Fibroblast of gingiva (primary cell): ENCODE measurements around the gene BPIFB4.

Source experiments
- DNase-seq: peaks from one replicate; pipeline ENCODE4 v3.0.0-alpha.2; 2011; ENCODE audit warnings: low read depth

BPIFB4 gene

DNA sequence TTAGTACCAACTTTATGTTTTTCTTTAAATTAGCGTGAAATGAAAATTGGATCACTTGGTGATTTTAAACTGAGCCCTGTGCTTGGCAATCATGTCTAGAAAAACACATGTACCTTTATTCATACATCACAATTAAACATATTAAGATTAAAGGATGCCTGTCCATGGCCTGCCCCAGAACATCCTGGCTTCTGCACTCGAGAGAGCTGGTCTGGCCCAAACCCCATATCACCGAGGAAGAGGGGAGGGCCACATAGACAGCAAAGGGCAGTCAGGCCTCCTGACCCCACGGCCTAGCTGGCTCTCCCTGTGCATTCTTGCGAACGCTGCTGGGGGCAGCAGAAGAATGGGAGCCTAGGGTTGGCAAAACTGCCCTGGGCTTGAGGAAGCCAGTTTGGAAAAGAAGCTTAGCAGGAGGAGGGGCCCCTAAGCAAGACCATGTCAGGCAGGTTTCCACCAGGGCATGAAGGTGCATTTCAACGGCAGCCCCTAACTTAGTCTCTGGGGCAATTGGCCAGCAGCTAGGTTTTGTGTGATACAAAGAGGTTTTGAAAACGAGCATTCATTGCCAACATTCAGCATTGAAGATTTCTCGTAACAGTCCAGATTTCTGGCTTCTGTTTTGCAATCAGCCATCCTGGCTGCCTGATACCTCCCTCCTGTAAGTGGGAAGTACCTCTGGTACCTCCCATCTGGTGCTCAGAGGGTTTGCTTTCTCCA lies 17.2 kb upstream of the BPIFB4 start:
- no peak for DNase-seq

DNA sequence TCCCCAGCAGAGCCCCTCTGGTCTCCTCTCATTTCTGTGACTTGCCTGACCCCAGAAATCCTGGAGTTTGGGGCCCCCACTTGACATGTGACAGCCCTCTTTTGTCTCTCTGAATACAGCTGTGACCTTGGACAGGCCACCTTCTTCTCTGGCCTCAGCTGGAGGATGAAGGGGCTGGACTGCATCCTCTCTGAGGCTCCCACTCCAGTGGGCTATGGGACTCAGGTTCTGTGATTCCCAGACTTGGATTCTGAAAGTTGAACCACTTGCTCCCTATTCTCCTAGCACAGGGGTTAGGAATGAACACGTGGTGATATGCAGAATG lies 16.7 kb upstream of the BPIFB4 start:
- no peak for DNase-seq

DNA sequence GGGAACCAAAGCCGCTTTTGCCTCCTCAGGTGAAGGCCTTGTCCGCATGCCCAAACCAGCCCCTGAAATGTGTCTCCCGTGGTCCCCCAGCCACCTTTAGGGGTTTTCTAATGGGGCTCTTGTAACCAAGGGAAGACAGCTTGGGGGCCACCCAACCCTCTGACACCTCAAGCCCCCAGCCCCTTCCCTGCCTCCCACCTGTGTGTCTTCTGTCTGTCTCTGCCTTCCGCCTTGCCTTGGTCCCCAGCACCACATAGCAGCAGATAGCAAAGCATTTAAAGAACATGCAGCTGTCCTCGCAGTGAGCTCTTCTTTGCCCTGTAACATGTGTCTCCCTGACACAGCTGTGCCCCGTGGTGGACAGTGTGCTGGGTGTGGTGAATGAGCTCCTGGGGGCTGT lies 16.2 kb upstream of the BPIFB4 start:
- DNase-seq, result no peak

DNA sequence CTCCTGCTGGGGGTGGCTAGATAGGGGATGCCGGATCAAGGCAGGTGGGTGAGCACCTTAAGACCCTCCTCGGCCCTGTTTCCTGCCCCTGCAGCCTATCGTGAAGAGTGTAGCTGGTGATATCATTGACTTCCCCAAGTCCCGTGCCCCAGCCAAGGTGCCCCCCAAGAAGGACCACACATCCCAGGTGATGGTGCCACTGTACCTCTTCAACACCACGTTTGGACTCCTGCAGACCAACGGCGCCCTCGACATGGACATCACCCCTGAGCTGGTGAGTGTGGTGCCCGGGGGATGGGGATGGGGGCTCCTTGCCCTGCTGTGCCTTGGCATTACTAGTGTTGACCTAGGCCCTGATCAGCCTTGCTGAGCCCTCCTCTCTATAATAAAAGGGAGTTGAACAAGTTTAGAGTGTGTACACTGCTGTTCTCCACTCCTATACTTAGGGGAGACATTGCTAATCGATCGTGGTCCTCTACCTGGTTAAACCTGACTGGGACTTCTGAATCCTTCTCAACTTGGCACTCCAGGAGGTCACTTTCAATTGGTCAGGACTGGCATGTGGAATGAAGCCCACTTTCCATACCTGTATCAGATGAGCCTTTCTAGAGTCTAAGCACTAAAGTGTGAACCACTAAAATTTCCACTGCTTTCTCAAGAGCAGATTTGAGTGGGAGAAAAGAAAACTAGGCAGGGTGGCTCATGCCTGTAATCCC lies 14.7 kb upstream of the BPIFB4 start:
- DNase-seq, result no peak

DNA sequence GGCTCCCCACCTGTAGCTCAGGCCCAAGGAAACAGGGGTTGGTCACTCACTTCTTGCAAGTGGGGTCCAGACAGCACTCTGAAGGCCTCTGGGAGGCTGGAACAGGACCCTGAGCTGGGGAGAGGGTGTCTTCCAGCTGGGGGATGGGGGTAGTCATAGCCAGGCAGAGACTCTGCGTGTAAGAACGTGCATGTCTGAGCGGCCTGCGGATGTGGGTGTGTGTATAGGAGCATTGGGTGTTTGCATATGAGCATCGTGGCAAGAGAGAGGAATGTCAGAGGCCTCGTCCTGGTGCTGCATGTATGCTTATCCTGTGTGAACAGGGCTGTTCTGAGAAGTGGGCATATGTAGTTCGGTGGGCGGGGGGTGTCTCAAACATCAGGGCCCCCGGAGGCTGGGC lies 13.7 kb upstream of the BPIFB4 start:
- DNase-seq, result no peak

DNA sequence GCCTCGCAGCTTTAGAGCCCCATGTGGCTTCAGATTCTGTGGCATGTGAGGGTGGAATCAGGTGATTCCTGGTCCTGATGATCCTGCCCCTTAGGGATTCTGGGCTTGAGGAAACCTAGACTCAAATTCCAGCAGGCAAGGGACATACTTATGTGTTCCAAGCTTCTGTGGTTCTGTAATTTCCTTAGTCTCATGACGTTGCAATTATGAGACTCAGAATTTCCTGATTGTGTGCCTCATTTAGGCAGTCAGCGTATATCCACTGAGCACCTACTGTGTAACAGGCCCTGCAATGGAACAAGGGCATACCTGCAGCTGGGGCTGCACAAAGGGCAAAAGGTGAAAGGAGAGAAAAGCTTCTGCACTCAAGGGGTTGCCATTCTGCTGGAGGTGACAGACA lies 11.6 kb upstream of the BPIFB4 start:
- no peak for DNase-seq

DNA sequence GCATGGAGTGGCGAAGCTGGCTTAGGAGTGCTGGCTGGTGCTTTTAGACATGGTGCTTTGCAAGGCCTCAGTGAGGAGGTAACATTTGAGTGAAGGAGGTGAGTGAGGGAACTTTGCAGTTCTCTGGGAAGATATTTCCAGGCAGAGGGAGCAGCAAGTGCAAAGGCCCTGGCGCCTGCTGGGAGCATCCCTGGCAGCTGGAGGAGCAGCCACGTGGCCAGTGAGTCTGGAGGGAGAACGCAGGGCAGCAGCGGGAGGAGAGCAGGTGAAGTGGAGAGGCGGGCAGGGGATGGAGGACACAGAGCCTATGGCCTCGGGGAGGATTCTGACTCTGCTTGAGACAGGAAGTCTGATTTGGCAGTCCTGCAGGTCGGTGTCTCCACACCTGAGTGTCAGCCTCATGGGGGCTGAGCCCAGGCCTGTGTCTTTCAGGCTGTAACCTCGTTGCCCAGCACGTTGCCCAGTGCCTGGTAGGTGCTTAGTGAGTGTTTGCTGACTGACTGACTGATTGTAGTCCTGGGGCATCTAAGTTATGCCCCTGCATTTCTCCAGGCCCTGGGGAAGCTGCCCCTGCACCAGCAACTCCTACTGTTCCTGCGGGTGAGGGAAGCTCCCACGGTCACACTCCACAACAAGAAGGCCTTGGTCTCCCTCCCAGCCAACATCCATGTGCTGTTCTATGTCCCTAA lies 11.0 kb upstream of the BPIFB4 start:
- DNase-seq, result no peak

DNA sequence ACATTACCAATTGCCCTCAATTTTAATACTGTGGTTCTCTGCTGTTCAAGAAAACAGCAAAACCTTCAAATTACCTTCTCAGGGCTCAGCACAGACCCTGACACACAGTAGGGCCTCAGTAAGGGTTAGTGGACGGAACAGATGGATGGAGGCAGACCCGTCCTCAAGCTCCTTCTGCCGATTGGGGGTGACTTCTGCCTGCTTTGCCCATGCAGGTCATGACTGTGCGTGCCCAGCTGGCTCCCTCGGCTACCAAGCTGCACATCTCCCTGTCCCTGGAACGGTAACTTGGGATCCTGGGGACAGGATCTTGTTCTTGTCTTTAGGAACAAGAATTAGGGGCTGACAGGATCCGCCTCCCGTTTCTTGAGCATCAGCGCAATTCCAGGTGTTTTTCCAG lies 9.8 kb upstream of the BPIFB4 start:
- no peak for DNase-seq

DNA sequence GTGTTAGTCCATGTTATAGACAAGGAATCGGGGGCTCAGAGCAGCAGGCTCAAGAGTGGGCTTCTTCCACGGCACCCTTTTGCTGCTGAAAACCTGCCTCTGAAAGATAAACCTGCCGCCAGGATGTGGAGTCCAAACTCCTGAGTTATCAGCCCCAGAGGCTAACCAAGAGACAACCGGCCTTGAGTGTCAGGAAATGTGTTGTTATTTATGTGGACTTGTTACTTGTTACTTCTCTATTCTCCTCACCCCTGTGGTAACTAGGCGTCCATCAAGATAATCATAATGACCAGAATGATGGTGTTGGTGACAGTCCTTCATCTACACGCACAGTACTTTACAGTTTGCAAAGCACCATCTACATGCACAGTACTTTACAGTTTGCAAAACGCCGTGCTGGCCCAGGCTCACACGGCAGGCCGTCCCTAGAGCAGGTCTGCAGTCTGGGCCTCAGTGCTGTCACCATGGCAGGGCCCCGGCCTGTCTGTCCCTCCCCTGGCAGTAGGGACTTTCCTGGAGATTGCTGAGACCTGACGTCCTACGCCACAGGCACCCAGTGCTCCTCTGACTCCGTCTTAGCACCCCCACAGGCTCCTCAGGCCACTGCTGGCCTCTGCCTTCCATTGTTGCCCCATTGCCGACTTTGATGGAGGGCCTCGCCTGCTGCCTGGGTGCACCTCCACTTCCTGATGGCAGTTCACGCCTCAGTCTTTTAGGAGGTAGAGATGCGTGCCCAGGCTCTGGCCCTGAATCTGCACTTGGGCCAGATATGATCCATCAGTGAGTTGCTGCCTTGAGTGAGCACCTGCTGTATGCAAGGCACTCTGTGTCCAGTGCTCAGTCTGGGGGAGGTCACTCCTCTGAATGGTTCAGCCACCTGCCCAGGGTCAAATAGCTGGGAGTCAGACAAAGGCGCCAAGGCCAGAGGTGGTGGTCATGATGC lies 9.1 kb upstream of the BPIFB4 start:
- no peak for DNase-seq

DNA sequence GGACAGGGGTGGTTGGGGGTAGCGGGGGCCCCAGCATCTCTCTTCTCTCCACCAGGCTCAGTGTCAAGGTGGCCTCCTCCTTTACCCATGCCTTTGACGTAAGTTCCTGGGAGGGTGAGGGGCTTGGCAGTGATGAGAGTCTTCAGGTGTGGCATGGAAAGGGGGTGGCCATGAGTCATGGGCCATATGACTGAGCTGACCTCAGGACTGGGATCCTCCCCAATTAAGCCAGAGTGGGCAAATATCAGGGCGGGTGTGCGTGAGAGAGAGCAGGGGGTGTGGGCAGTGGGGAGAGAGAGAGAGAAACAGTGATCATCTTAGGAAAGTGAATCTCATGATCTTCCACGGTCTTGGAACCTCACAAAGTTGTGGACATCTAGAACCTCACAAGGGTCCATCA lies 8.2 kb upstream of the BPIFB4 start:
- no peak for DNase-seq

DNA sequence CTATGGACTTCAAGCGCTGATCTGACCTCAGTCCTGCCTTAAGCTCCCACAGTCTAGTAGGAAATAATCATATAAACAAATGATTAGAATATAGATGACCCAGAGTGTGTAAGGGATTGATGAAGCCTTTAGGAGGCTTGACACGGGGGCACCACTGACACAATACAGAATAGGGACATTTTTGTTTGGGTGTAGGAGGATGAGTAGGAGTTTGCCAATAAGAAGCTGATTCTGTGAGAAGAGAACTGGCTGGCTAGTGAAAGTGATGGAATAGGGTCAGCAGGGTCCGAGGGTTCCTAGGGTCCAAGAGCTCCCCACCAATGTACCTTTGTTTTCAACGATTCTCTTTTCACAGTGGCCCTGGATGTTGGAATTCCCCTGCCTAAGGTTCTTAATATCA lies 7.1 kb upstream of the BPIFB4 start:
- no peak for DNase-seq

DNA sequence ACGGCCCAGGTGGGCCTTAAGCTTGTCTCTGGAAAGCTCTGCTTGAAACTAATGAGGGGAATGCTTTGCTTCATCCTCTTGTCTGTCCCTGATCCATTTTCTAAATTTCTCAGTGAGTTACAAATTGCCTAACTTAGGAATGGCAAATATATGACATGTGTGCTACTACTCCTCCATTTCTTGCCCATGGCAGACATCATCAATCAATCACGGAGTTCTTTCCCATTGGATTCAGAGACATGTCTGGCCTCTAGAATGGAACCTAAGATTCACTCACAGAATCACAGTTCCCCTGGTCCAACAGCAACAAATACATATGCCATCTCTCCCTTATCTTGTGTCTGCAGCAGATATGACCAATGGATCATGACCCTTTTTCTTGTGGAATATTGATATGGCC lies 6.6 kb upstream of the BPIFB4 start:
- no peak for DNase-seq

DNA sequence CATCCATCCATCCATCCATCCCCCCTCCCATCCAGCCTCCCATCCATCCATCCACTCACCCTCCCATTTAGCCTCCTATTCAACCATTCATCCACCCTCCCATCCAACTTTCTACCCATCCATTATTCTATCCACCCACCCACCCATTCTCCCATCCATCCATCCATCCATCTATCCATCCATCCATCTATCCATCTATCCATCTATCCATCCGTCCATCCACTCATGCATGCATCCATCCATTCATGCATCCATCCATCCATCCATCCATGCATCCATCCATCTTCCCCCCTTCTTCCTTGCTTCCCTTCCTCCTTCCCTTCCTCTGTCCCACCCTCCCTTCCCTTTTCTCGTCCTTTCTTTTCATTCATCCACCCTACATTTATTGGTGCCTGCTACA lies 4.8 kb upstream of the BPIFB4 start:
- DNase-seq, result no peak

DNA sequence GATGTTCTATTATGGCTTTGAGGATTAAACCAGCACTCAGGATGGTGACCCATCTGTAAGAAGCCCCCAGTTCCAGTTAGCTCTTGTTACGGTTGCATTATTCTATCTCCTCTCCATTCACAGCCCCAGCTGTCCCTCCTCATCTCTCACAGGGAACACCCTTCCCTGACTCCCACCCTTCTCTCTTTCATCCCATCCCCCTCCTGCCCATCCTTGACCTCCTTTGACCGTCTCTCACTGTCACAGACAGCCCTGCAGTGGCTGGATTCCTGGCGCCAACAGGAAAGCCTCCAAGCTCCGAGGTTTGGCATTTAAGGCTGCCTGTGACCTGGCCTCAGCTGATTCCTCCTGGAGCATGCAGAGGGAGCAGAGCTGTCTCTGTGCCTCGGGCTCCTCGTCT lies 4.2 kb upstream of the BPIFB4 start:
- no peak for DNase-seq

DNA sequence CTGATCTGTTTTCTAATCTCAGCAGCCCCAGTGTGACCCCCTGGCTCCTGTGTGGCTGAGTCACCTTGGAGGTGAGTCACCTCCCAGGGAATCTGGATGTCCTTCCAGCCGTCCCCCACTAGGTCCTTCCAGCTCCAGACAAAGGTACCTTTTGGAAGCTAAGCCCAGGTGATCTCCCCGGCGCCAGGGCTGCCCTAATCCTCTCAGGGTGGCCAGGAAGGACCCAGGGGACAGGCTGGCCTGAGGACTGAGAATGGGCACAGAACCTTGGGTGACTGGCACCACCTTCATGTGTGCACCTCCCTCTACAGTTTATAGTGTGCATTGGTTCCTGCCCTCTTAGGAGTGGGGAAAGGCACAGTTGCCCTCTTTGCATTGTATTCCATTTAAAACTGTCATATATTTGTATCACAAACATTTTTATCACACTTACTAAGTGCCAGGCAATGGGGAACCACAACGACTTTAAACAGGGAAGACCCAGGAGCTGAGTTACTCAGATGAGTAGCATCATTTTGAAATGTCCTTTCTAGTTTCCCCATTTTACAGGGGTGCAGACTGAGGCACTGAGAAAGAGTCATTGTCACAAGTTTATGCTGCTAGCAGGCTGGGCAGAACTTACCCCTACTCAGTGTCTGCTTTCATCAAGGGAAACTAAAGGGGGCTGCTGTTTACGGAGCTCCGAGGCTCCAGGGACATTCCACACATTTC lies 2.6 kb upstream of the BPIFB4 start:
- DNase-seq, result no peak

DNA sequence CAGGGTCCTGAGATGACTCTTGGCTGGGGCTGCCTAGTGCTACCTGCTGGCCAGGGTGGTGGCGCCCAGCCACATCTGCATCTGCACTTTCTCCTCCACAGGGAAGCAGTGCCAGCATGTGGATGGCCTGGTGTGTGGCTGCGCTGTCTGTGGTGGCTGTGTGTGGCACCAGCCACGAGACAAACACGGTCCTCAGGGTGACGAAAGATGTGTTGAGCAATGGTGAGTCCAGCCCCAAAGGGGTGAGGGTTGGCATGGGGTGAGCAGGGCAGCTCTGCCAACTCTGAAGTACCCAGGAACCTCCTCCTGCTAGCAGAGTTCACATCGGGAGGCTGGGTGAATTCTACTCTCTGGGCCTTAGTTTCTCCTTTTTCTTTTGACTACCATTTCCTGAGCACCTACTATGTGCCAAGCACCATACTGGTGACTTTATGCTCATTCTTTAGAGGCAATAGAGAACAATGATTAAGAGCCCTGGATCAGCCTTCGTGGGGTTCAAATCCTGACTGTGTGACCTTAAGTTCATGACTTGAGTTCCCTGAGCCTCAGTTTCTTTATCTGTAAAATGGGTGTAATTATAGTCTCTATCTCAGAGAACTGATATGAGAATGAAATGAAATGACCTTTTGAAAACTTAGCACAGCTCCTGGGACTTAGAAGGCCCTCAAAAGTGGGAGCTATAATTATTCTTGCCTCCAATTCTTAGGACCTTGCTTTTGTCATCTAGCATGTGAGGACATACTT lies 2.1 kb downstream of the BPIFB4 start:
- DNase-seq, result no peak

DNA sequence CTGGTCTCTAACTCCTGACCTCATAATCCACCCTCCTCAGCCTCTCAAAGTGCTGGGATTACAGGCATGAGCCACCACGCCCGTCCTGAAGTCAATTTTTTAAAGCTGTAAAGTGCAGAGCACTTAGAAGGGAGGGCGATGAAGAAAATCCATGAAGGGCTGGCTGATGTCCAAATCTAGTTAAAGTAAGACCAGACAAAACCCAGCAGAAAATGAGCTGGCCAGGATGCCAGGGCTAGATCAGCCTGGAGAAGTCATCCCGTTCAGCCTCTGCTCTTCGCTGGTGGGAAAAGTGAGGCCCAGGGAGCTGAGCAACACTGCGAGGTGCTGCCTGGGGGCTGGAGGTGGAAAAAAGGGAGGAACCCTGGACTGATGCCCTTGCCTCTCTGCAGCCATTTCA lies 3.1 kb downstream of the BPIFB4 start:
- no peak for DNase-seq

DNA sequence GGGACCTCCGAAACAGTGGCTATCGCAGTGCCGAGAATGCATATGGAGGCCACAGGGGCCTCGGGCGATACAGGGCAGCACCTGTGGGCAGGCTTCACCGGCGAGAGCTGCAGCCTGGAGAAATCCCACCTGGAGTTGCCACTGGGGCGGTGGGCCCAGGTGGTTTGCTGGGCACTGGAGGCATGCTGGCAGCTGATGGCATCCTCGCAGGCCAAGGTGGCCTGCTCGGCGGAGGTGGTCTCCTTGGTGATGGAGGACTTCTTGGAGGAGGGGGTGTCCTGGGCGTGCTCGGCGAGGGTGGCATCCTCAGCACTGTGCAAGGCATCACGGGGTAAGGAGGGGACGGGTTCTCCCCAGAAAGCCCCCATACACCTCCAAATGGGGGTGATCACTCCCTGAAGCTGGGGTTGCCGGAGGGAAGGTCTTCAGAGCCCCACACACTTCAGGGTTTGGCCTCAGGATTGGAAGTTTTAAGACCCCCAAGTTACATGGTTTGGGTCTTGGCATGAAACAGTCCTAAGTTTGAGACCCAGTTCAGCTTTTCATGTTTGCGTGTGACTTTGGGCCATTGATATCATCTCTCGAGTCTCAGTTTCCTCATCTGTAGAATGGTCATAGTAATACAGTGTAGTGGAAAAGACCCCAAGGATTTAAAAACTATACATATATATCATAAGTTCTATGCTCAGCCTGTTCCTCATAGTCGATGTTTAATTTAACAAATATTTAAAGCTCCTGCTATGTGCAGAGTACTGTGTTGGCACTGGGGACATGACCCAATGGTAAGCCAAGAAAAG lies 4.3 kb downstream of the BPIFB4 start:
- DNase-seq, result no peak

DNA sequence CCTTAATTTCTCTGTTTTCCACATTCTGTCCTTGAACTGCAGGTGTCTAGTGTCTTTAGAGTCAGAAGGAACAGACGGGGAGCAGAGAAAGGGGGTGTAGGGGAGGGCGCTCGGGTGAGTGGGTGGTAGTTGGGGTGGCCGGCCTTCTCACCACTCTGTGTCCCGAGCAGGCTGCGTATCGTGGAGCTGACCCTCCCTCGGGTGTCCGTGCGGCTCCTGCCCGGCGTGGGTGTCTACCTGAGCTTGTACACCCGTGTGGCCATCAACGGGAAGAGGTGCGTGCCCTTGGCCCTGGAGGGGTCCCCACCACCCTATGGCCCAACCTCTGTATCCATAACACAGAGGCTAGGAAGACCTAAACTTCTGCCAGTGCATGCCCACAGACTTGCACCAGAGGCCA lies 5.3 kb downstream of the BPIFB4 start:
- no peak for DNase-seq

DNA sequence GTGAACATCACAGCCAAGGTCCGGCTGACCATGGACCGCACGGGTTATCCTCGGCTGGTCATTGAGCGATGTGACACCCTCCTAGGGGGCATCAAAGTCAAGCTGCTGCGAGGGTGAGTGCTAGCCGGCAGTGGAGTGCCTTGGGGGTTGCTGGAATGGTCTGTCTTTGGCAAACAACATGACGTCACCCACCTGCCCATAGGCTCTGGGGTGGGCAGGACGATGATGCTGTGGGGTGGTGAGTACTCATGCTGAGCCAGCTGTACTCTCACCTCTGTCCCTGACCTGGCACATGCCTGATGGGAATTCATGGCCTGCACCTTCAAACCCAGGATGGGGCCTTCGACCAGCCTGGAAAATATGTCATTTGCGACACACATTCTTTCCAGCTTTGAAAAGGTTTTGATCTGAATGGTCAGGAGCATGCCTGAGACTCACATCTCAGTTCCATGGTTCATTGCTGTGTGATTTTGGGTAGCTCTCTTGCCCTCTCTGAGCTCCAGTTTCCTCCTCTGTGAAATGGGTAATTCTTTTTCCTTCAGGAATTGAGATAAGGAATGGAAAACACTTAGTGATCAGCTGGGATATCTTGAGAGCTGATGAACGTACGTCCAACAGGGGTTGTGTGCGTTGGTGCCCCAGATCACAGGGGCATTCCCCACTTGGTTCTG lies 6.7 kb downstream of the BPIFB4 start:
- no peak for DNase-seq
